ENCODE data around the gene ZCWPW1.

The ZCWPW1 gene

DNA sequence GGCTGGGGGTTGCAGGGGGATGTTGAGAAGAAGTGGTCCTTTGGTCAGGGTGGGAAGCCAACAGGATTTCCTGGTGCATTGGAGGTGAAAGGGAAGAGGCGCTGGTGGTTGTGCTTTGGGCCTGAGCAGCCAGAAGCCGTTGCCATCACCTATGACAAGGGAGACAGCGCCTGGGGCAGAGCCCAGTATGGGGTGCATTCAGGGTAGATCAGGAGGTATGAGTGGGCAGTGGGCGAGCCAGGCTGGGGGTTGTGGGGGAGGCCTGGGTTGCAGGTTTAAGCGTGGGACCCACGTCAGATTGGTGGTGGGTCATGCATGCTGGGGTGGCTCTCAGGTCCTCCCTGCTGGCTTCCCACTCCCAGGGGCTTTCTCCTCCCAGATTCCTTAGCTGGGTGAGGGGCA lies 76.8 kb downstream of the ZCWPW1 start:
- DNase-seq, result no peak
